ENCODE data around the gene ZNF213.

ZNF213 gene

DNA sequence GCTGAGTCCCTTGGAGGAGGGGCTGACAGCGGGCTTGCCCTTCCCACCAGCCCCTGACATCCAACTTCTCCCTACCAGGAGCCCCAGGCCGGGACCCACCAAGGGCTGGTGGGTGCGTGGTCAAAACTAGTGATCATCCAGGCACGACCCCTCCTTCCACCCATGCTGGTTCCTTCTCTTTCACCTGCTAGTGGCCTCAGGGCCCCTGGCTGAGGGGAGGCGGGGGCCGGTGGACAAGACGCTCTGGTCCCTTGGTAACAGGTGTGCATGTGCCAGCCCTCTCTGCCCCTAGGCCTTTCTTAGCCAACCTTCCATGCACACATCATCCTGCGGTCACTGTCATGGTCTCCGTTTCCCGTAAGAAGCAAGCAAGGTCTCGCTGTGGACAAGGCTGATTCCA is 8.4 kb downstream of the ZNF213 start:
- no peaks in the 10 kb centered on the region for H3K4me1 ChIP-seq (ENCODE audit: insufficient read depth, low read length, severe bottlenecking)
- H3K79me2 ChIP-seq (ENCODE audit: insufficient read depth, low read length) = no peaks in the 10 kb centered on the region
- no peak overlapping the region for H3K4me3 ChIP-seq (ENCODE audit: low read depth, low read length, poor library complexity, severe bottlenecking)
- H3K9ac ChIP-seq (ENCODE audit: low read length) = no peak overlapping the region
- no peaks in the 10 kb centered on the region for H3K9me3 ChIP-seq (ENCODE audit: low read length)
- peaks cover 16% of the 10 kb centered on the region; the same call in 1 of the 2 replicates for H3K27me3 ChIP-seq (ENCODE audit: insufficient read depth, low read length)
- no peak for TF ChIP-seq CTCF (IDR thresholded peaks at IDR 0.05; ENCODE audit: low read length)
- no peak for TF ChIP-seq EZH2 (IDR thresholded peaks at IDR 0.05; ENCODE audit: borderline replicate concordance, low read length)
- H3K4me2 ChIP-seq (ENCODE audit: low read length) = no peak overlapping the region
- H3K36me3 ChIP-seq (ENCODE audit: insufficient read depth, low read length) = peaks cover 17% of the 10 kb centered on the region
- no peak overlapping the region for H2AFZ ChIP-seq (ENCODE audit: low read length)
- no peak overlapping the region for H3K27ac ChIP-seq (ENCODE audit: low read depth, low read length, poor library complexity, severe bottlenecking)
- H3F3A ChIP-seq (ENCODE audit: insufficient read depth, low read length) = no peaks in the 10 kb centered on the region
- no peaks in the 10 kb centered on the region for H3K9me2 ChIP-seq (ENCODE audit: low read depth, low read length)
- H4K20me1 ChIP-seq (ENCODE audit: insufficient read depth, low read length) = no peaks in the 10 kb centered on the region

DNA sequence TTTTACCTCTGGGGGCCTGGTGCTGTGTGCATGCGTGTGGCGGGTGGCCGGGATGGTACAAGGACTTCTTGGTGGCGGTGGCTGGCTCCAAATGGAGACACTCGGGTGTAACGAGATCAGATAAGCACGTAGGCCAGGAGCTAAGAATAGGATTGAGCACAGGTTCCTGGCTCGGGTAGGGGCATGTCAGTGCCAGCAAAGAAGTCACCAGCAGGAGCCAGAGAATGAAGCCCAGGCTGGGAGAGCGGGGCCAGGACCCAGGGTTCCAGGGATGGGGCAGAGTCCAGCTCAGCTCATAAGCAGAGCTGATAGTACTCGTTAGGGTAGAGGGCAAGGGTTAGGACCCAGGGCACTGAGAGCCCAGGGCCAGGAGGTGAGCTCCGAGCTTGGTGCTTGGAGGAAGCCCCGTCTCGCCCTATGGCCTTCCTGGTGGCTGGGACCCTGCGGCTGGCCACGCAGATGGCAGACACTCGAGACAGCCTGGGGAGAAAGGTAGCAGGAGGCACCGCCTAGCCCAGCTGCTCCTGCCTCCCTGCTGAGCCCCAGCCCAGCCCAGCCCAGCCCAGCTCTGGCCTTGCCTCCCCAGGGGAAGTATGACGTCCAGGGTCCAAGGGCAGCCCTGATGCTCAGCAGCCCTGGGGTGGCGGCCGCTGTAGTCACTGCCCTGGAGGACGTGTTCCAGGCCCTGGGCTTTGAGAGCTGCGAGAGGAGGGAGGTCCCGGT is 8.9 kb downstream of the ZNF213 start:
- Histone ChIP-seq H4K20me1 (ENCODE audit: insufficient read depth, low read length) (no peaks in the 10 kb centered on the region), H3K27ac (ENCODE audit: low read depth, low read length, poor library complexity, severe bottlenecking) (no peak overlapping the region), H3K9me3 (ENCODE audit: low read length) (no peaks in the 10 kb centered on the region), H3F3A (ENCODE audit: insufficient read depth, low read length) (no peaks in the 10 kb centered on the region), H3K36me3 (ENCODE audit: insufficient read depth, low read length) (peaks cover 17% of the 10 kb centered on the region), H3K9ac (ENCODE audit: low read length) (no peak overlapping the region), H3K4me2 (ENCODE audit: low read length) (no peak overlapping the region), H3K4me3 (ENCODE audit: low read depth, low read length, poor library complexity, severe bottlenecking) (no peak overlapping the region), H3K4me1 (ENCODE audit: insufficient read depth, low read length, severe bottlenecking) (no peaks in the 10 kb centered on the region), H3K9me2 (ENCODE audit: low read depth, low read length) (no peaks in the 10 kb centered on the region), H3K79me2 (ENCODE audit: insufficient read depth, low read length) (no peaks in the 10 kb centered on the region), H2AFZ (ENCODE audit: low read length) (no peak overlapping the region), H3K27me3 (ENCODE audit: insufficient read depth, low read length) (peaks cover 16% of the 10 kb centered on the region; the same call in 1 of the 2 replicates)
- no peak for TF ChIP-seq EZH2 (IDR thresholded peaks at IDR 0.05; ENCODE audit: borderline replicate concordance, low read length)
- no peak for TF ChIP-seq CTCF (IDR thresholded peaks at IDR 0.05; ENCODE audit: low read length)

GRCh38 chr16:3144321-3144983 is 9.6 kb downstream of the ZNF213 start:
- Histone ChIP-seq H3K9ac (ENCODE audit: low read length) (no peak overlapping the region), H3K36me3 (ENCODE audit: insufficient read depth, low read length) (peaks cover 17% of the 10 kb centered on the region), H4K20me1 (ENCODE audit: insufficient read depth, low read length) (no peaks in the 10 kb centered on the region), H3K27ac (ENCODE audit: low read depth, low read length, poor library complexity, severe bottlenecking) (no peak overlapping the region), H3K4me3 (ENCODE audit: low read depth, low read length, poor library complexity, severe bottlenecking) (no peak overlapping the region), H3K4me2 (ENCODE audit: low read length) (no peak overlapping the region), H3K9me3 (ENCODE audit: low read length) (no peaks in the 10 kb centered on the region), H3K79me2 (ENCODE audit: insufficient read depth, low read length) (no peaks in the 10 kb centered on the region), H3K9me2 (ENCODE audit: low read depth, low read length) (no peaks in the 10 kb centered on the region), H3F3A (ENCODE audit: insufficient read depth, low read length) (no peaks in the 10 kb centered on the region), H3K27me3 (ENCODE audit: insufficient read depth, low read length) (peaks cover 16% of the 10 kb centered on the region; the same call in 1 of the 2 replicates), H3K4me1 (ENCODE audit: insufficient read depth, low read length, severe bottlenecking) (peaks cover under 1% of the 10 kb centered on the region), H2AFZ (ENCODE audit: low read length) (no peak overlapping the region)
- TF ChIP-seq CTCF (IDR thresholded peaks at IDR 0.05; ENCODE audit: low read length) = no peak
- no peak for TF ChIP-seq EZH2 (IDR thresholded peaks at IDR 0.05; ENCODE audit: borderline replicate concordance, low read length)

All from OCI-LY1 (cell line).